Fibroblast of lung (primary cell): ENCODE measurements around the gene TADA2B. TPM values are rescaled to one million over a fixed set of nuclear protein-coding genes. Genes with fewer than 3 reads are reported as not detected.
A peak's percentile ranks its signal among the peaks of the same experiment; 100 is the strongest.

ENCODE experiments used
- DNase-seq, 2 donors: peaks; one replicate each; pipeline versions ENCODE4 v3.0.0 to v3.0.0-alpha.2; 2010; ENCODE audit warnings: low read depth in 2 of 2
- H2AFZ ChIP-seq: 2 replicates; pipeline ENCODE4 v1.5.1; 2012; ENCODE audit warnings: low read length, control low read depth, inconsistent platforms
- H3K27ac ChIP-seq: 2 replicates; pipeline ENCODE4 v1.5.1; 2011; ENCODE audit warnings: low read length, control low read depth; ENCODE audit not compliant: insufficient read depth
- H3K27me3 ChIP-seq: 2 replicates; pipeline ENCODE4 v1.5.1; 2011; ENCODE audit warnings: mild to moderate bottlenecking, low read length; ENCODE audit not compliant: control insufficient read depth, insufficient read depth
- H3K36me3 ChIP-seq: 2 replicates; pipeline ENCODE4 v1.5.1; 2011; ENCODE audit warnings: low read length; ENCODE audit not compliant: control insufficient read depth, insufficient read depth
- H3K4me1 ChIP-seq: 2 replicates; pipeline ENCODE4 v1.5.1; 2011; ENCODE audit warnings: low read length; ENCODE audit not compliant: control insufficient read depth, insufficient read depth; ENCODE audit errors: extremely low read depth
- H3K4me2 ChIP-seq: 2 replicates; pipeline ENCODE4 v1.5.1; 2011; ENCODE audit warnings: low read length, control low read depth; ENCODE audit not compliant: insufficient read depth; ENCODE audit errors: extremely low read depth
- H3K4me3 ChIP-seq, 4 experiments: fragments of 200-600 bp in 1 of 4; sonication (generic) in 1 of 4; replicated peaks in 1 of 4; 2 replicates each; pipeline ENCODE4 v1.5.1; 2011 to 2016; ENCODE audit warnings: low read length in 4 of 4, low read depth in 3 of 4, mild to moderate bottlenecking in 3 of 4, control low read depth in 2 of 4, inconsistent platforms in 1 of 4, mixed read lengths in 1 of 4; ENCODE audit not compliant: insufficient read depth in 1 of 4; ENCODE audit errors: control extremely low read depth in 1 of 4
- H3K79me2 ChIP-seq: 2 replicates; pipeline ENCODE4 v1.5.1; 2012; ENCODE audit warnings: mild to moderate bottlenecking, low read length, inconsistent platforms; ENCODE audit not compliant: control insufficient read depth, insufficient read depth
- H3K9ac ChIP-seq: 2 replicates; pipeline ENCODE4 v1.5.1; 2011; ENCODE audit warnings: mild to moderate bottlenecking, low read length, control low read depth; ENCODE audit not compliant: insufficient read depth
- H3K9me3 ChIP-seq: 2 replicates; pipeline ENCODE4 v1.5.1; 2012; ENCODE audit warnings: low read depth, low read length; ENCODE audit not compliant: control insufficient read depth, insufficient read depth
- H4K20me1 ChIP-seq: 2 replicates; pipeline ENCODE4 v1.5.1; 2011; ENCODE audit warnings: low read length; ENCODE audit not compliant: control insufficient read depth, insufficient read depth; ENCODE audit errors: extremely low read depth
- CTCF ChIP-seq, 2 donors: IDR thresholded peaks in 1 of 2; conservative IDR thresholded peaks in 1 of 2; 1 replicate in 1 of 2; 2 replicates in 1 of 2; pipeline ENCODE4 v1.5.1; 2011 to 2012; ENCODE audit warnings: low read length in 2 of 2, control low read depth in 1 of 2, inconsistent platforms in 1 of 2, low read depth in 1 of 2, mild to moderate bottlenecking in 1 of 2
- EZH2 ChIP-seq: IDR thresholded peaks from 2 replicates; pipeline ENCODE4 v1.5.1; 2012; ENCODE audit warnings: low read length, control low read depth, mild to moderate bottlenecking; ENCODE audit errors: missing control alignments
- polyA plus RNA-seq, 2 donors: library from polyadenylated mRNA; depleted of rRNA in 1 of 2; stranded (reverse) in 1 of 2; unstranded in 1 of 2; fragments of >200 nt; gene quantifications; 2 replicates each; pipeline ENCODE4 v1.2.1, GENCODE V29; 2011 to 2012; ENCODE audit warnings: missing spikeins in 1 of 2
- total RNA-seq: library from RNA; depleted of rRNA; stranded (reverse); fragments of >200 nt; gene quantifications from 2 replicates; pipeline ENCODE4 v1.2.1, GENCODE V29; 2014

TADA2B gene
- total and polyA plus RNA-seq, 2 donors (not counting 1 experiment from before 2014, with no cell fraction given), result 8.0 to 12.6 TPM

GRCh38 chr4:7073059-7073458, 29.9 kb downstream of the TADA2B start:
- no peak overlapping the region for H3K9ac ChIP-seq
- H3K4me1 ChIP-seq, result peaks cover 5% of the 10 kb centered on the region
- TF ChIP-seq CTCF (conservative IDR thresholded peaks at IDR 0.05 in 1 of 2, IDR thresholded peaks at IDR 0.05 in 1 of 2; ENCODE audit: low read depth in 1 of 2, low read length in 2 of 2), result no peak
- TF ChIP-seq EZH2, result no peak
- H3K4me3 ChIP-seq, result no peak overlapping the region
- H3K36me3 ChIP-seq, result no peaks in the 10 kb centered on the region
- no peak overlapping the region for H3K4me2 ChIP-seq
- DNase-seq, result no peak
- H3K79me2 ChIP-seq, result no peaks in the 10 kb centered on the region
- no peak overlapping the region for H2AFZ ChIP-seq
- no peaks in the 10 kb centered on the region for H3K27me3 ChIP-seq
- no peaks in the 10 kb centered on the region for H4K20me1 ChIP-seq
- no peaks in the 10 kb centered on the region for H3K9me3 ChIP-seq
- no peak overlapping the region for H3K27ac ChIP-seq

GRCh38 chr4:7073526-7074390, 30.6 kb downstream of the TADA2B start:
- no peaks in the 10 kb centered on the region for H3K27me3 ChIP-seq
- H3K4me2 ChIP-seq, result no peak overlapping the region
- TF ChIP-seq CTCF (conservative IDR thresholded peaks at IDR 0.05 in 1 of 2, IDR thresholded peaks at IDR 0.05 in 1 of 2; ENCODE audit: low read depth in 1 of 2, low read length in 2 of 2), result no peak
- no peak overlapping the region for H2AFZ ChIP-seq
- H3K9me3 ChIP-seq, result no peaks in the 10 kb centered on the region
- DNase-seq, result peak; percentile 33 to 50
- no peak overlapping the region for H3K9ac ChIP-seq
- H3K4me3 ChIP-seq, result no peak overlapping the region
- H3K36me3 ChIP-seq, result no peaks in the 10 kb centered on the region
- no peaks in the 10 kb centered on the region for H4K20me1 ChIP-seq
- peaks cover 4% of the 10 kb centered on the region for H3K4me1 ChIP-seq
- H3K79me2 ChIP-seq, result no peaks in the 10 kb centered on the region
- H3K27ac ChIP-seq, result no peak overlapping the region

GRCh38 chr4:7074426-7074825, 31.3 kb downstream of the TADA2B start:
- peak in 1 of 2 donors; percentile 19 for DNase-seq
- no peaks in the 10 kb centered on the region for H3K9me3 ChIP-seq
- H3K79me2 ChIP-seq, result no peaks in the 10 kb centered on the region
- TF ChIP-seq EZH2 (no peak), CTCF (conservative IDR thresholded peaks at IDR 0.05 in 1 of 2, IDR thresholded peaks at IDR 0.05 in 1 of 2; ENCODE audit: low read depth in 1 of 2, low read length in 2 of 2) (no peak)
- H3K27ac ChIP-seq, result no peak overlapping the region
- H3K4me3 ChIP-seq, result no peak overlapping the region
- H3K4me1 ChIP-seq, result no peaks in the 10 kb centered on the region
- H2AFZ ChIP-seq, result no peak overlapping the region
- H3K4me2 ChIP-seq, result no peak overlapping the region
- H3K36me3 ChIP-seq, result no peaks in the 10 kb centered on the region
- H4K20me1 ChIP-seq, result no peaks in the 10 kb centered on the region
- H3K27me3 ChIP-seq, result no peaks in the 10 kb centered on the region
- no peak overlapping the region for H3K9ac ChIP-seq
